ENCODE results near the gene FBN2. TPM values are rescaled to one million over a fixed set of nuclear protein-coding genes. Genes with fewer than 3 reads are reported as not detected.

Gene FBN2
- total RNA-seq, 1 experiment from 2014 or later: 0.42 TPM

DNA sequence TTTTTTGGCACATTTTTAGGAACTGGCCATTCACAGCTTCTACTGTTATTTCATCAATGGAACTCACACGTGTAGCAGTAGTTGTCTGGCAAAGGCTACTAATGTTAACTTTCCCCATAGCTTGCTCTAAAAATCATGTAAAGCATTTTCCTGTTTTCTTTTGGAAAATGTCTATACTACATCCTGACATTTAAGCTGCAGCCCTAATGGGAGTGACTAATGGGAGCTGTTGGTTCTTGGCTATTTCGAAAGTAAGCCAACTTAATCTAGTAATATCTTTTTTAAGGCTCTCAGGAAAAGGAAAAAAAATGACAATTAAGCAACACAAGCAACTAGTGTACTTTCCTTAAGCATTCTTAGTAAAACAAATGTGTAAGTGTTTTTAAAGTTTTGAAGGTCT is 285.3 kb downstream of the FBN2 start:
- CTCF ChIA-PET: no interaction called here
- no TSS peak for BruUV-seq (replicated peaks)
- no peaks in the 10 kb centered on the region for H3K9me3 ChIP-seq (ENCODE audit: control insufficient read depth in 1 of 2, insufficient read depth in 1 of 2, low read depth in 1 of 2, low read length in 2 of 2)
- H3K79me2 ChIP-seq (ENCODE audit: insufficient read depth, low read length): no peaks in the 10 kb centered on the region
- H3K9me2 ChIP-seq (ENCODE audit: insufficient read depth): no peaks in the 10 kb centered on the region
- intact Hi-C loops (cut with micrococcal nuclease): no loop called here
- H3K4me2 ChIP-seq (ENCODE audit: low read length): no peak overlapping the region
- RAD21 ChIA-PET (ENCODE audit: low non-redundant PET in 1 of 2, low total read pairs in 2 of 2, uncharacterized antibody in 2 of 2, unreplicated experiment in 2 of 2): no interaction called here
- no peak for TF ChIP-seq CBX3 (IDR thresholded peaks at IDR 0.05; ENCODE audit: low read depth)
- no peak for TF ChIP-seq YY1 (IDR thresholded peaks at IDR 0.05; ENCODE audit: extremely low read depth, insufficient replicate concordance, low read depth, low read length)
- no peak for TF ChIP-seq CEBPB (IDR thresholded peaks at IDR 0.05; ENCODE audit: low read depth)
- no peak for TF ChIP-seq ELF1 (IDR thresholded peaks at IDR 0.05; ENCODE audit: borderline replicate concordance, low read depth)
- TF ChIP-seq, protein P1, sequence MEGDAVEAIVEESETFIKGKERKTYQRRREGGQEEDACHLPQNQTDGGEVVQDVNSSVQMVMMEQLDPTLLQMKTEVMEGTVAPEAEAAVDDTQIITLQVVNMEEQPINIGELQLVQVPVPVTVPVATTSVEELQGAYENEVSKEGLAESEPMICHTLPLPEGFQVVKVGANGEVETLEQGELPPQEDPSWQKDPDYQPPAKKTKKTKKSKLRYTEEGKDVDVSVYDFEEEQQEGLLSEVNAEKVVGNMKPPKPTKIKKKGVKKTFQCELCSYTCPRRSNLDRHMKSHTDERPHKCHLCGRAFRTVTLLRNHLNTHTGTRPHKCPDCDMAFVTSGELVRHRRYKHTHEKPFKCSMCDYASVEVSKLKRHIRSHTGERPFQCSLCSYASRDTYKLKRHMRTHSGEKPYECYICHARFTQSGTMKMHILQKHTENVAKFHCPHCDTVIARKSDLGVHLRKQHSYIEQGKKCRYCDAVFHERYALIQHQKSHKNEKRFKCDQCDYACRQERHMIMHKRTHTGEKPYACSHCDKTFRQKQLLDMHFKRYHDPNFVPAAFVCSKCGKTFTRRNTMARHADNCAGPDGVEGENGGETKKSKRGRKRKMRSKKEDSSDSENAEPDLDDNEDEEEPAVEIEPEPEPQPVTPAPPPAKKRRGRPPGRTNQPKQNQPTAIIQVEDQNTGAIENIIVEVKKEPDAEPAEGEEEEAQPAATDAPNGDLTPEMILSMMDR (IDR thresholded peaks at IDR 0.05 in 2 of 3, conservative IDR thresholded peaks at IDR 0.05 in 1 of 3; ENCODE audit: borderline replicate concordance in 1 of 3, insufficient read depth in 1 of 3, low read depth in 2 of 3, low read length in 2 of 3): no peak
- no peak for TF ChIP-seq ZFX (IDR thresholded peaks at IDR 0.05)
- no peaks in the 10 kb centered on the region for H4K20me1 ChIP-seq (ENCODE audit: insufficient read depth)
- no peak overlapping the region for H3K27ac ChIP-seq (ENCODE audit: low read depth, low read length)
- no peak overlapping the region for H3K4me3 ChIP-seq (replicated peaks in 1 of 2; ENCODE audit: low read depth in 1 of 2, low read length in 2 of 2)
- H3K36me3 ChIP-seq (ENCODE audit: control insufficient read depth in 1 of 2, insufficient read depth in 2 of 2, low read length in 2 of 2): no peaks in the 10 kb centered on the region
- H3K4me1 ChIP-seq (ENCODE audit: control insufficient read depth in 1 of 2, insufficient read depth in 2 of 2, low read length in 2 of 2): no peaks in the 10 kb centered on the region
- ATAC-seq (no peak), DNase-seq (ENCODE audit: low read depth, low spot score) (no peak)
- H2AFZ ChIP-seq (ENCODE audit: low read depth, low read length, poor library complexity, severe bottlenecking): no peak overlapping the region
- no peaks in the 10 kb centered on the region for H3K27me3 ChIP-seq (ENCODE audit: insufficient read depth, low read length)
- no peak overlapping the region for H3K9ac ChIP-seq (ENCODE audit: low read length)
- POLR2A ChIA-PET: no interaction called here

DNA sequence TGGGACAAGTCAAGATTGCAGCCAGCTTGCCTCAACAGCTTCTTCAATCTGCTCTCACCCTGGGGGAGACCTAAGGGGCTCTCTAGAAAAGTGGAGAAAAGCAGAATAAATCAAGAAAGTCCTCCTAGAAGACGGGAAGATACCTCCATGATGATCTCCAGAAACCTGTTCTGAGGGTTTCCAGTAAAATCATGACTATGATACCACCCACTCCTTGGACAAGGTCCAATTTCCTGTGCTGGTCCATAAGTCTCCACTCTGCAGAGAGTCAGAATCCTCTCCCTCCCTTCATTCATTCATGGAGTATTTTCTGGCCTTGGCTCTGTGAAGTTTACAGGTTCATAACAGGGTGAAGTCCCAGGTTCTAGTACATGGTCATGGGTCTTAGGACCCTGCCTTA is 285.8 kb downstream of the FBN2 start:
- ChIA-PET CTCF (no interaction called here), POLR2A (no interaction called here), RAD21 (ENCODE audit: low non-redundant PET in 1 of 2, low total read pairs in 2 of 2, uncharacterized antibody in 2 of 2, unreplicated experiment in 2 of 2) (no interaction called here)
- Histone ChIP-seq H3K4me2 (ENCODE audit: low read length) (no peak overlapping the region), H3K4me3 (replicated peaks in 1 of 2; ENCODE audit: low read depth in 1 of 2, low read length in 2 of 2) (no peak overlapping the region), H3K27me3 (ENCODE audit: insufficient read depth, low read length) (no peaks in the 10 kb centered on the region), H3K36me3 (ENCODE audit: control insufficient read depth in 1 of 2, insufficient read depth in 2 of 2, low read length in 2 of 2) (no peaks in the 10 kb centered on the region), H2AFZ (ENCODE audit: low read depth, low read length, poor library complexity, severe bottlenecking) (no peak overlapping the region), H4K20me1 (ENCODE audit: insufficient read depth) (no peaks in the 10 kb centered on the region), H3K79me2 (ENCODE audit: insufficient read depth, low read length) (no peaks in the 10 kb centered on the region), H3K9me3 (ENCODE audit: control insufficient read depth in 1 of 2, insufficient read depth in 1 of 2, low read depth in 1 of 2, low read length in 2 of 2) (no peaks in the 10 kb centered on the region), H3K27ac (ENCODE audit: low read depth, low read length) (no peak overlapping the region), H3K9me2 (ENCODE audit: insufficient read depth) (no peaks in the 10 kb centered on the region), H3K9ac (ENCODE audit: low read length) (no peak overlapping the region), H3K4me1 (ENCODE audit: control insufficient read depth in 1 of 2, insufficient read depth in 2 of 2, low read length in 2 of 2) (no peaks in the 10 kb centered on the region)
- intact Hi-C loops (cut with micrococcal nuclease): no loop called here
- no TSS peak for BruUV-seq (replicated peaks)
- no peak for DNase-seq (ENCODE audit: low read depth, low spot score)
- TF ChIP-seq CEBPB (IDR thresholded peaks at IDR 0.05; ENCODE audit: low read depth): no peak
- no peak for TF ChIP-seq POLR2AphosphoS5 (IDR thresholded peaks at IDR 0.05; ENCODE audit: low read depth, low read length)
- no peak for TF ChIP-seq RAD21 (IDR thresholded peaks at IDR 0.05; ENCODE audit: low read depth)
- no peak for TF ChIP-seq ZNF274 (IDR thresholded peaks at IDR 0.05; ENCODE audit: low read depth, low read length)
- TF ChIP-seq SP1 (IDR thresholded peaks at IDR 0.05; ENCODE audit: low read depth): no peak
- TF ChIP-seq ELF1 (IDR thresholded peaks at IDR 0.05; ENCODE audit: borderline replicate concordance, low read depth): no peak
- no peak for TF ChIP-seq EZH2 (IDR thresholded peaks at IDR 0.05)
- no peak for TF ChIP-seq SRF (IDR thresholded peaks at IDR 0.05; ENCODE audit: low read depth)
- no peak for TF ChIP-seq ZFX (IDR thresholded peaks at IDR 0.05)
- no peak for TF ChIP-seq SIN3A (IDR thresholded peaks at IDR 0.05; ENCODE audit: low read depth)
- TF ChIP-seq JUND (IDR thresholded peaks at IDR 0.05): no peak
- TF ChIP-seq, protein P1 (IDR thresholded peaks at IDR 0.05 in 2 of 3, conservative IDR thresholded peaks at IDR 0.05 in 1 of 3; ENCODE audit: borderline replicate concordance in 1 of 3, insufficient read depth in 1 of 3, low read depth in 2 of 3, low read length in 2 of 3): no peak
- no peak for TF ChIP-seq FOSL1 (IDR thresholded peaks at IDR 0.05; ENCODE audit: low read depth)
- TF ChIP-seq, protein P2, sequence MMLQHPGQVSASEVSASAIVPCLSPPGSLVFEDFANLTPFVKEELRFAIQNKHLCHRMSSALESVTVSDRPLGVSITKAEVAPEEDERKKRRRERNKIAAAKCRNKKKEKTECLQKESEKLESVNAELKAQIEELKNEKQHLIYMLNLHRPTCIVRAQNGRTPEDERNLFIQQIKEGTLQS (IDR thresholded peaks at IDR 0.05): no peak
- TF ChIP-seq EGR1 (IDR thresholded peaks at IDR 0.05; ENCODE audit: low read depth): no peak
- ATAC-seq: no peak
